Spleen (tissue), 11 donors: ENCODE data around the gene TES. TPM values are rescaled to one million over a fixed set of nuclear protein-coding genes. Genes with fewer than 3 reads are reported as not detected.

Source experiments
- DNase-seq: peaks from one replicate; pipeline ENCODE4 v3.0.0-alpha.2; 2020
- H3K27ac ChIP-seq, 8 donors: fragments of 200-600 bp; sonication (generic) in 7 of 8; 1 replicate in 4 of 8; 2 replicates in 4 of 8; pipeline versions ENCODE4 v1.5.0 to v1.8.0; 2016 to 2021; ENCODE audit warnings: inconsistent platforms in 4 of 8, mild to moderate bottlenecking in 4 of 8, moderate library complexity in 1 of 8
- H3K27me3 ChIP-seq, 7 donors: fragments of 200-600 bp; sonication (generic) in 6 of 7; replicated peaks in 1 of 7; 1 replicate in 4 of 7; 2 replicates in 3 of 7; pipeline versions ENCODE4 v1.5.0 to v1.8.0; 2016 to 2021; ENCODE audit warnings: inconsistent platforms in 3 of 7, mild to moderate bottlenecking in 1 of 7
- H3K36me3 ChIP-seq, 6 donors: fragments of 200-600 bp; sonication (generic) in 5 of 6; 1 replicate in 4 of 6; 2 replicates in 2 of 6; pipeline versions ENCODE4 v1.5.0 to v1.8.0; 2016 to 2021; ENCODE audit warnings: inconsistent platforms in 2 of 6
- H3K4me1 ChIP-seq, 6 donors: fragments of 200-600 bp; sonication (generic) in 5 of 6; 1 replicate in 3 of 6; 2 replicates in 3 of 6; pipeline versions ENCODE4 v1.5.0 to v1.8.0; 2016 to 2021; ENCODE audit warnings: inconsistent platforms in 3 of 6
- H3K4me3 ChIP-seq, 8 donors: fragments of 200-600 bp; sonication (generic) in 7 of 8; 1 replicate in 4 of 8; 2 replicates in 4 of 8; pipeline versions ENCODE4 v1.5.0 to v1.8.0; 2016 to 2021; ENCODE audit warnings: inconsistent platforms in 4 of 8, mild to moderate bottlenecking in 4 of 8, moderate library complexity in 2 of 8
- H3K9me3 ChIP-seq, 8 donors: fragments of 200-600 bp; sonication (generic) in 7 of 8; 1 replicate in 4 of 8; 2 replicates in 4 of 8; pipeline versions ENCODE4 v1.5.0 to v1.8.0; 2016 to 2021; ENCODE audit warnings: inconsistent platforms in 4 of 8
- CTCF ChIP-seq, 11 experiments: fragments of 200-600 bp in 7 of 11; fragments of 450-650 bp in 4 of 11; sonication (generic) in 4 of 11; IDR thresholded peaks in 8 of 11; conservative IDR thresholded peaks in 3 of 11; 1 replicate in 7 of 11; 2 replicates in 4 of 11; pipeline versions ENCODE4 v1.4.0 to v1.8.0; 2016 to 2021; ENCODE audit warnings: antibody characterized with exemption in 11 of 11, inconsistent platforms in 4 of 11, mild to moderate bottlenecking in 1 of 11
- POLR2A ChIP-seq, 3 donors: fragments of 450-650 bp; IDR thresholded peaks; one replicate each; pipeline ENCODE4 v1.5.1; 2017; ENCODE audit warnings: antibody characterized with exemption in 3 of 3, mild to moderate bottlenecking in 1 of 3
- POLR2AphosphoS5 ChIP-seq, 3 donors: sonication (generic); formaldehyde crosslinking; IDR thresholded peaks; one replicate each; pipeline ENCODE4 v1.5.1; 2017; ENCODE audit warnings: antibody characterized with exemption in 3 of 3
- WGBS, 5 donors: extraction: QIAGEN DNeasy Blood & Tissue Kit in 3 of 5; methylation state at CpG; one replicate each; pipeline versions ENCODE4 v1.1.5 to v1.1.7; 2013 to 2018; 5-methylcytosine and 5-hydroxymethylcytosine counted together
- intact Hi-C: fragments of 100-400 bp; cut with DNase I; formaldehyde crosslinking; loops from one replicate; pipeline ENCODE4 v1.15.0; 2023; ENCODE audit warnings: low total_unique reads
- polyA plus RNA-seq, 3 donors: library from polyadenylated mRNA; stranded (reverse); fragments of 200-250 nt; gene quantifications; one replicate each; pipeline ENCODE4 v1.2.1, GENCODE V29; 2013
- total RNA-seq, 7 donors: library from RNA; depleted of rRNA in 3 of 7; stranded (reverse); fragments of >200 nt in 3 of 7; fragmentation: NEBNext Ultra II Directional in 4 of 7; extraction: Animal tissue kit (Norgen Biotek cat#: 25700) in 4 of 7; gene quantifications; one replicate each; pipeline versions ENCODE4 v1.1.0 to v1.2.1, GENCODE V29; 2016 to 2021
- donor health status: healthy with polysubstance abuse.
- donor health status: DM: no; HTN: no; CAD: no; lungs with moderate emphysema.
- donor health status: DM: no; HTN: no; CAD: no.
- donor health status: Bipolar disorder and iron deficiency.
- donor health status: healthy.
- donor health status: DM: no; HTN: no; CAD: no.
- donor health status: DM: yes; HTN: yes; CAD: no.

Gene TES
- total and polyA plus RNA-seq, 10 donors: 28.5 to 79.7 (median 62.2) TPM

GRCh38 chr7:116196947-116197346 lies 13.4 kb upstream of the TES start:
- no peaks in the 10 kb centered on the region for H3K4me1 ChIP-seq
- H3K4me3 ChIP-seq: no peak overlapping the region
- no peaks in the 10 kb centered on the region for H3K36me3 ChIP-seq
- no peaks in the 10 kb centered on the region for H3K27me3 ChIP-seq
- intact Hi-C loops: no loop called here
- no peaks in the 10 kb centered on the region for H3K9me3 ChIP-seq
- WGBS, 5 donors: 90 to 96% (median 95%) methylated on average over 3 of the region's 3 CpGs
- DNase-seq: no peak
- no peak overlapping the region for H3K27ac ChIP-seq
- TF ChIP-seq CTCF (IDR thresholded peaks at IDR 0.05 in 8 of 11, conservative IDR thresholded peaks at IDR 0.05 in 3 of 11): no peak
- TF ChIP-seq POLR2A (IDR thresholded peaks at IDR 0.05): no peak
- no peak for TF ChIP-seq POLR2AphosphoS5 (IDR thresholded peaks at IDR 0.05)

GRCh38 chr7:116197360-116197759 lies 13.0 kb upstream of the TES start:
- H3K4me3 ChIP-seq: no peak overlapping the region
- DNase-seq: no peak
- WGBS, 5 donors: 90 to 99% (median 97%) methylated on average over 3 of the region's 3 CpGs
- intact Hi-C loops: no loop called here
- no peaks in the 10 kb centered on the region for H3K9me3 ChIP-seq
- no peak overlapping the region for H3K27ac ChIP-seq
- H3K27me3 ChIP-seq: no peaks in the 10 kb centered on the region
- H3K4me1 ChIP-seq: no peaks in the 10 kb centered on the region
- no peaks in the 10 kb centered on the region for H3K36me3 ChIP-seq
- TF ChIP-seq POLR2A (IDR thresholded peaks at IDR 0.05): no peak
- TF ChIP-seq POLR2AphosphoS5 (IDR thresholded peaks at IDR 0.05): no peak
- no peak for TF ChIP-seq CTCF (IDR thresholded peaks at IDR 0.05 in 8 of 11, conservative IDR thresholded peaks at IDR 0.05 in 3 of 11)

- WGBS, 5 donors: 88 to 95% (median 92%) methylated on average over 5 of the region's 5 CpGs
- H3K27me3 ChIP-seq: no peaks in the 10 kb centered on the region
- H3K4me1 ChIP-seq: no peaks in the 10 kb centered on the region
- no peak for DNase-seq
- H3K9me3 ChIP-seq: no peaks in the 10 kb centered on the region
- no peak overlapping the region for H3K27ac ChIP-seq
- intact Hi-C loops: no loop called here
- no peak overlapping the region for H3K4me3 ChIP-seq
- TF ChIP-seq POLR2AphosphoS5 (IDR thresholded peaks at IDR 0.05): no peak
- no peaks in the 10 kb centered on the region for H3K36me3 ChIP-seq
Observed at GRCh38 chr7:116198748-116199410, 11.5 kb upstream of the TES start.

- no peaks in the 10 kb centered on the region for H3K27me3 ChIP-seq
- TF ChIP-seq CTCF (IDR thresholded peaks at IDR 0.05 in 8 of 11, conservative IDR thresholded peaks at IDR 0.05 in 3 of 11) (no peak), POLR2A (IDR thresholded peaks at IDR 0.05) (no peak), POLR2AphosphoS5 (IDR thresholded peaks at IDR 0.05) (no peak)
- H3K4me3 ChIP-seq: no peak overlapping the region
- 72 to 93% (median 80%) methylated on average over 1 of the region's 1 CpG for WGBS, 5 donors
- no peaks in the 10 kb centered on the region for H3K36me3 ChIP-seq
- H3K9me3 ChIP-seq: no peaks in the 10 kb centered on the region
- H3K27ac ChIP-seq: no peak overlapping the region
- no peaks in the 10 kb centered on the region for H3K4me1 ChIP-seq
- intact Hi-C loops: no loop called here
- no peak for DNase-seq
Observed at GRCh38 chr7:116200963-116201362, 9.4 kb upstream of the TES start.
